SK-N-SH (cell line): ENCODE measurements around the gene PDE9A.

Experiments used
- CTCF ChIP-seq: fragments of 200-600 bp; sonication (generic); IDR thresholded peaks from 2 replicates; pipeline ENCODE4 v1.6.1; 2017; ENCODE audit warnings: antibody characterized with exemption, mild to moderate bottlenecking, moderate library complexity
- EP300 ChIP-seq, 2 experiments: IDR thresholded peaks; 2 replicates each; pipeline versions ENCODE4 v1.4.0 to v1.6.1; 2012; ENCODE audit warnings: borderline replicate concordance in 1 of 2, low read depth in 1 of 2, low read length in 1 of 2
- EZH2phosphoT487 ChIP-seq: fragments of 200-600 bp; sonication (generic); IDR thresholded peaks from 2 replicates; pipeline ENCODE4 v1.6.1; 2017; ENCODE audit warnings: low read depth, mixed run types, mild to moderate bottlenecking, antibody characterized with exemption, moderate library complexity, borderline replicate concordance
- FOSL2 ChIP-seq: IDR thresholded peaks from 2 replicates; pipeline ENCODE4 v1.4.0; 2012; ENCODE audit warnings: low read depth, mild to moderate bottlenecking, moderate library complexity, borderline replicate concordance
- GABPA ChIP-seq: IDR thresholded peaks from 2 replicates; pipeline ENCODE4 v1.4.0; 2012; ENCODE audit warnings: low read depth, mild to moderate bottlenecking
- JUND ChIP-seq: IDR thresholded peaks from 2 replicates; pipeline ENCODE4 v1.4.0; 2012
- POLR2AphosphoS5 ChIP-seq: IDR thresholded peaks from 2 replicates; pipeline ENCODE4 v1.6.1; 2012; ENCODE audit warnings: low read depth, low read length
- REST ChIP-seq: IDR thresholded peaks from 2 replicates; pipeline ENCODE4 v1.6.1; 2012; ENCODE audit warnings: mild to moderate bottlenecking, low read depth, low read length, moderate library complexity
- TAF1 ChIP-seq: IDR thresholded peaks from 2 replicates; pipeline ENCODE4 v1.6.1; 2012; ENCODE audit warnings: low read depth, mild to moderate bottlenecking, low read length, moderate library complexity, borderline replicate concordance
- USF2 ChIP-seq: fragments of 150-350 bp; IDR thresholded peaks from 2 replicates; pipeline ENCODE4 v1.6.1; 2017; ENCODE audit warnings: antibody characterized with exemption, low read length, low read depth, borderline replicate concordance
- YY1 ChIP-seq: IDR thresholded peaks from 2 replicates; pipeline ENCODE4 v1.4.0; 2012; ENCODE audit warnings: low read depth, mild to moderate bottlenecking

GRCh38 chr21:42675403-42675802 is 22.0 kb downstream of the PDE9A start:
- TF ChIP-seq JUND: no peak
- TF ChIP-seq REST: no peak
- no peak for TF ChIP-seq CTCF
- no peak for TF ChIP-seq YY1
- TF ChIP-seq POLR2AphosphoS5: no peak
- no peak for TF ChIP-seq TAF1
- TF ChIP-seq EZH2phosphoT487: no peak
- TF ChIP-seq USF2: no peak
- TF ChIP-seq EP300 (IDR thresholded peaks at IDR 0.05; ENCODE audit: borderline replicate concordance in 1 of 2, low read depth in 1 of 2, low read length in 1 of 2): no peak
- TF ChIP-seq GABPA: no peak
- TF ChIP-seq FOSL2: no peak
